Measurements from ENCODE around the gene CEP162.
"Not testable (repeated sequence)": the region's sequence is repeated elsewhere in the genome, so short reads cannot be mapped to it uniquely, and the experiment has no call there.

The CEP162 gene

GRCh38 chr6:84227434-84228197, at the start of gene CEP162:
CEP162 (minus strand) TSS chr6:84227643; CDS start chr6:84226393, 1,250 bp downstream.
- peak; percentile 73 to 78 for DNase-seq (ENCODE audit: low read depth in 2 of 2, low spot score in 1 of 2)

- no peak for DNase-seq (ENCODE audit: low read depth in 2 of 2, low spot score in 1 of 2)
These were observed 47.4 kb upstream of the CEP162 start for GRCh38 chr6:84274856-84275255.

GRCh38 chr6:84273048-84273809, 45.8 kb upstream of the CEP162 start:
- no peak for DNase-seq (ENCODE audit: low read depth in 2 of 2, low spot score in 1 of 2)

GRCh38 chr6:84272298-84272697, 44.9 kb upstream of the CEP162 start:
- no peak for DNase-seq (ENCODE audit: low read depth in 2 of 2, low spot score in 1 of 2)

- DNase-seq (ENCODE audit: low read depth in 2 of 2, low spot score in 1 of 2) = no peak
These were observed 43.7 kb upstream of the CEP162 start for GRCh38 chr6:84271061-84271716.

GRCh38 chr6:84269947-84270733, 42.7 kb upstream of the CEP162 start:
- no peak for DNase-seq (ENCODE audit: low read depth in 2 of 2, low spot score in 1 of 2)

GRCh38 chr6:84268781-84269180, 41.3 kb upstream of the CEP162 start:
- no peak for DNase-seq (ENCODE audit: low read depth in 2 of 2, low spot score in 1 of 2)

GRCh38 chr6:84263557-84263956, 36.1 kb upstream of the CEP162 start:
- DNase-seq (ENCODE audit: low read depth in 2 of 2, low spot score in 1 of 2) = no peak

- DNase-seq (ENCODE audit: low read depth in 2 of 2, low spot score in 1 of 2) = no peak
These were observed 33.5 kb upstream of the CEP162 start for GRCh38 chr6:84260926-84261325.

- DNase-seq (ENCODE audit: low read depth in 2 of 2, low spot score in 1 of 2) = no peak
These were observed 32.8 kb upstream of the CEP162 start for GRCh38 chr6:84260196-84260595.

GRCh38 chr6:84258866-84259265, 31.4 kb upstream of the CEP162 start:
- no peak for DNase-seq (ENCODE audit: low read depth in 2 of 2, low spot score in 1 of 2)

GRCh38 chr6:84258268-84258667, 30.8 kb upstream of the CEP162 start:
- no peak for DNase-seq (ENCODE audit: low read depth in 2 of 2, low spot score in 1 of 2)

- DNase-seq (ENCODE audit: low read depth in 2 of 2, low spot score in 1 of 2) = no peak
These were observed 28.2 kb upstream of the CEP162 start for GRCh38 chr6:84255641-84256040.

- DNase-seq (ENCODE audit: low read depth in 2 of 2, low spot score in 1 of 2) = no peak
These were observed 25.9 kb upstream of the CEP162 start for GRCh38 chr6:84253380-84253779.

GRCh38 chr6:84251891-84252539, 24.6 kb upstream of the CEP162 start:
- DNase-seq (ENCODE audit: low read depth in 2 of 2, low spot score in 1 of 2) = no peak

- no peak for DNase-seq (ENCODE audit: low read depth in 2 of 2, low spot score in 1 of 2)
These were observed 22.3 kb upstream of the CEP162 start for GRCh38 chr6:84249724-84250123.

- DNase-seq (ENCODE audit: low read depth in 2 of 2, low spot score in 1 of 2) = not testable (repeated sequence)
These were observed 17.1 kb upstream of the CEP162 start for GRCh38 chr6:84244416-84245081.

- no peak for DNase-seq (ENCODE audit: low read depth in 2 of 2, low spot score in 1 of 2)
These were observed 15.8 kb upstream of the CEP162 start for GRCh38 chr6:84243240-84243639.

- no peak for DNase-seq (ENCODE audit: low read depth in 2 of 2, low spot score in 1 of 2)
These were observed 14.8 kb upstream of the CEP162 start for GRCh38 chr6:84242265-84242664.

- no peak for DNase-seq (ENCODE audit: low read depth in 2 of 2, low spot score in 1 of 2)
These were observed 728 bp upstream of the CEP162 start for GRCh38 chr6:84228198-84228543.

Measured in stimulated activated CD8-positive, alpha-beta memory T cell treated with anti-CD3 and anti-CD28 coated beads, Interleukin-4, amount 100 ng/mL, for 1 hour (primary cell).